Measurements from ENCODE around the gene ZNF652. TPM values are rescaled to one million over a fixed set of nuclear protein-coding genes. Genes with fewer than 3 reads are reported as not detected.
"Not testable (repeated sequence)": the region's sequence is repeated elsewhere in the genome, so short reads cannot be mapped to it uniquely, and the experiment has no call there.

The ZNF652 gene
- total RNA-seq, 1 donor from 2014 or later: 38.7 TPM

- H3K9me3 Mint-ChIP-seq (ENCODE audit: unreplicated experiment): no peaks in the 10 kb centered on the region
- H3K4me1 Mint-ChIP-seq (ENCODE audit: unreplicated experiment): no peaks in the 10 kb centered on the region
- H3K36me3 Mint-ChIP-seq (ENCODE audit: unreplicated experiment): no peaks in the 10 kb centered on the region
- no peak for TF ChIP-seq CTCF (IDR thresholded peaks at IDR 0.05)
- H3K27me3 Mint-ChIP-seq (ENCODE audit: unreplicated experiment): no peaks in the 10 kb centered on the region
- H3K4me3 Mint-ChIP-seq (ENCODE audit: unreplicated experiment): no peak overlapping the region
- DNase-seq (ENCODE audit: extremely low spot score, unreplicated experiment): no peak
- H3K27ac Mint-ChIP-seq (ENCODE audit: unreplicated experiment): no peak overlapping the region
These were observed 81.1 kb downstream of the ZNF652 start for GRCh38 chr17:49280918-49281317.

GRCh38 chr17:49280061-49280460 lies 82.0 kb downstream of the ZNF652 start:
- no peaks in the 10 kb centered on the region for H3K4me1 Mint-ChIP-seq (ENCODE audit: unreplicated experiment)
- DNase-seq (ENCODE audit: extremely low spot score, unreplicated experiment): no peak

GRCh38 chr17:49279263-49280015 lies 82.6 kb downstream of the ZNF652 start:
- DNase-seq (ENCODE audit: extremely low spot score, unreplicated experiment); H3K27ac Mint-ChIP-seq (ENCODE audit: unreplicated experiment); H3K4me1 Mint-ChIP-seq (ENCODE audit: unreplicated experiment); H3K36me3 Mint-ChIP-seq (ENCODE audit: unreplicated experiment); H3K9me3 Mint-ChIP-seq (ENCODE audit: unreplicated experiment); H3K4me3 Mint-ChIP-seq (ENCODE audit: unreplicated experiment); H3K27me3 Mint-ChIP-seq (ENCODE audit: unreplicated experiment): not testable (repeated sequence)

More at GRCh38 chr17:49280061-49280460, 82.0 kb downstream of the ZNF652 start:
- Mint-ChIP-seq H3K4me3 (ENCODE audit: unreplicated experiment) (no peak overlapping the region), H3K27ac (ENCODE audit: unreplicated experiment) (no peak overlapping the region), H3K27me3 (ENCODE audit: unreplicated experiment) (no peaks in the 10 kb centered on the region), H3K36me3 (ENCODE audit: unreplicated experiment) (no peaks in the 10 kb centered on the region), H3K9me3 (ENCODE audit: unreplicated experiment) (no peaks in the 10 kb centered on the region)
- no peak for TF ChIP-seq CTCF (IDR thresholded peaks at IDR 0.05)

- no peaks in the 10 kb centered on the region for H3K36me3 Mint-ChIP-seq (ENCODE audit: unreplicated experiment)
- H3K9me3 Mint-ChIP-seq (ENCODE audit: unreplicated experiment): no peaks in the 10 kb centered on the region
- no peak for TF ChIP-seq CTCF (IDR thresholded peaks at IDR 0.05)
- no peaks in the 10 kb centered on the region for H3K4me1 Mint-ChIP-seq (ENCODE audit: unreplicated experiment)
- H3K4me3 Mint-ChIP-seq (ENCODE audit: unreplicated experiment): no peak overlapping the region
- no peak for DNase-seq (ENCODE audit: extremely low spot score, unreplicated experiment)
- no peaks in the 10 kb centered on the region for H3K27me3 Mint-ChIP-seq (ENCODE audit: unreplicated experiment)
- H3K27ac Mint-ChIP-seq (ENCODE audit: unreplicated experiment): no peak overlapping the region
These were observed 84.0 kb downstream of the ZNF652 start for GRCh38 chr17:49278076-49278475.

GRCh38 chr17:49277638-49278037 lies 84.4 kb downstream of the ZNF652 start:
- Mint-ChIP-seq H3K27me3 (ENCODE audit: unreplicated experiment) (no peaks in the 10 kb centered on the region), H3K27ac (ENCODE audit: unreplicated experiment) (no peak overlapping the region), H3K9me3 (ENCODE audit: unreplicated experiment) (no peaks in the 10 kb centered on the region), H3K36me3 (ENCODE audit: unreplicated experiment) (no peaks in the 10 kb centered on the region), H3K4me1 (ENCODE audit: unreplicated experiment) (no peaks in the 10 kb centered on the region), H3K4me3 (ENCODE audit: unreplicated experiment) (no peak overlapping the region)
- no peak for TF ChIP-seq CTCF (IDR thresholded peaks at IDR 0.05)
- DNase-seq (ENCODE audit: extremely low spot score, unreplicated experiment): no peak

- not testable (repeated sequence) for H3K27ac Mint-ChIP-seq (ENCODE audit: unreplicated experiment); H3K27me3 Mint-ChIP-seq (ENCODE audit: unreplicated experiment); H3K4me3 Mint-ChIP-seq (ENCODE audit: unreplicated experiment); H3K9me3 Mint-ChIP-seq (ENCODE audit: unreplicated experiment); H3K4me1 Mint-ChIP-seq (ENCODE audit: unreplicated experiment); DNase-seq (ENCODE audit: extremely low spot score, unreplicated experiment); H3K36me3 Mint-ChIP-seq (ENCODE audit: unreplicated experiment)
These were observed 86.1 kb downstream of the ZNF652 start for GRCh38 chr17:49275981-49276380.

All from osteocyte (in vitro differentiated cells).